Middle frontal gyrus (tissue), 1 donor: ENCODE results near the gene GRIK4.

Source experiments
- DNase-seq: peaks from one replicate; pipeline ENCODE4 v3.0.0-alpha.2; 2015; ENCODE audit warnings: low spot score; ENCODE audit errors: extremely low spot score

Gene GRIK4

GRCh38 chr11:120937501-120937900 lies 426.0 kb downstream of the GRIK4 start:
- no peak for DNase-seq

DNA sequence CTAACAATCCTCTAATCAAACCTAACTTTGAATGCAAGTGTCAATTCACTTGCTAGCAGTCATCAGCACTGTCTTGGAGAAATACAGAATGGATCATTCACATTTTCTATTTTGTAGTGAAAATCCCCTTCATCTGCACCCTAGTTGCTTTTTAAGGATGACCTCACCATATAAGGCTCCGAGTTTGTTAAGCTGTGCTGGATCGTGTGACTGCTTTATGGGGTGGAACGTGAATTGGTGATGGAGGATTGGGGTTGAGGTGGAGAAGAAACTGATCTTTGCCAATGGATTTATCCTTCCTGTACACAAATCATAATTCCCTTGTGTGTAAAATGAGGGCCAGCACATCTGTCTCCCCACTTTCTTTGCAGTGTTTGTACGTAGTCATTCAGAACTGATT lies 426.7 kb downstream of the GRIK4 start:
- no peak for DNase-seq

DNA sequence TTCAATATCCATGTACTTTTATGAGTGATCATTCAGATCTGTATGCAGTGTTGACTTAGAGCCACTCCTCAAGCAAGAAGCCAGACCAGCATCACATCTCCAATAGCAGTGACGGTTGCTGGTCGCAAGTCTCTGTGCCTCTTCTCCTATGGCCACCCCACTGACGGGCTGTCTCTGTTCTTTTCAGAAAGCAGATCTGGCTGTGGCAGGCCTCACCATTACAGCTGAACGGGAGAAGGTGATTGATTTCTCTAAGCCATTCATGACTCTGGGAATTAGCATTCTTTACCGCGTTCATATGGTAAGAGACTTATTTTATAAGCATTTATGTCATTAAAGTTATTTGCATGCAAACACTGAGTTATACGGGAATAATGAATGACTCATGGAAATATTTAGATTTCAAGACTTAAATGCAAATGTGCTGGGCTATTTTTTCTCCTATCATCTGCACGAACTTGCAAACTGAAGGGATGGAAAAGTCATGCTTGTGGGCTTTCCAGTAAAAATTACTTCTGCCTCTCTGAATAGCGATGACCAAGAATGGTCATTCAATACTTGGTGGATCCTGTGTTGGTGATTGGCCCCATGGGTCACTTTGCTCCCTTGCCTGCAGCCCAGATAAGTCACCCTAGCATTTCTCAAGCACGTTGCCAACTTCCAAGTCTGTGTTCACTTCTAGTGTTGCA lies 428.8 kb downstream of the GRIK4 start:
- no peak for DNase-seq

- no peak for DNase-seq
Measured at GRCh38 chr11:120941000-120941399, 429.5 kb downstream of the GRIK4 start.

GRCh38 chr11:120942701-120943100 lies 431.2 kb downstream of the GRIK4 start:
- DNase-seq: no peak

DNA sequence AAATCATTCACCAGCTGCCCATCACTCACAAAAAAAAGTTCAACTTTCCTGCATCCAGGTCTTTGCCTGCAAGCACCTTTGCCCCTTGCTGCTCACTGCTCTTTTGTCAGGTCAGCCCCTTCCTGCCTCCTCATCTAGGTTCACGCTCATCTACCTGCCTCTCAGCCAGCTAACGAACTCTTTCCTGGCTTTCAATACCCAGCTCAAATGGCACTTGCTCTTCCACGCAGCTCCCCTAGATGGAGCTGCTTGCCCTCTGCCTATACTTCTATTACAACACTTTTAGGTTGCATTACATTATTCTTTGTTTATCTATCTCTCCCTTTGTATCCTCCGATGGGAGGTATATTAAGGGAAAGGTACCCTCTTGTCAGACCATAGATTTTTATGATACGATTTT lies 433.5 kb downstream of the GRIK4 start:
- no peak for DNase-seq

DNA sequence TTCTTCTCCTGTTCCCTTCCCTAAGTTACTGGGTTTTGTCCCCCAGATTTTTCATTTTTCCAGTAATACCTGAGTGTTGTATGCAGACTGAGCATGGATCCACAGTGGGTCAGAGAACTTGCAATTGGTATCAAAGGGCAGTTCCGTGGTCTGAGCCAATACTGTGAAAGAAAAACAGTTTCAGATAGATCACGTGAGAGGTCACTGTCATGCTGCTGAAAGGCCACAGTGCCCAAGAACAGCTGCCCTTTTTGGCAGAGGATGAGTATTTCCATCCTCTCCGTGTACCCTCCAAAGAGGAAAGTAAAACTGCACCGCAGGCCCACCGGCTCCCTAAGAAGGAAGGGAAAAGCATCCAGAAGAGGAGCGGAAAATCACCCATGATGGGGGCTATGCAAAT lies 439.3 kb downstream of the GRIK4 start:
- no peak for DNase-seq

- DNase-seq: peak; percentile 57
Measured at GRCh38 chr11:120952461-120953434, 441.2 kb downstream of the GRIK4 start.

- no peak for DNase-seq
Measured at GRCh38 chr11:120954381-120954780, 442.8 kb downstream of the GRIK4 start.

DNA sequence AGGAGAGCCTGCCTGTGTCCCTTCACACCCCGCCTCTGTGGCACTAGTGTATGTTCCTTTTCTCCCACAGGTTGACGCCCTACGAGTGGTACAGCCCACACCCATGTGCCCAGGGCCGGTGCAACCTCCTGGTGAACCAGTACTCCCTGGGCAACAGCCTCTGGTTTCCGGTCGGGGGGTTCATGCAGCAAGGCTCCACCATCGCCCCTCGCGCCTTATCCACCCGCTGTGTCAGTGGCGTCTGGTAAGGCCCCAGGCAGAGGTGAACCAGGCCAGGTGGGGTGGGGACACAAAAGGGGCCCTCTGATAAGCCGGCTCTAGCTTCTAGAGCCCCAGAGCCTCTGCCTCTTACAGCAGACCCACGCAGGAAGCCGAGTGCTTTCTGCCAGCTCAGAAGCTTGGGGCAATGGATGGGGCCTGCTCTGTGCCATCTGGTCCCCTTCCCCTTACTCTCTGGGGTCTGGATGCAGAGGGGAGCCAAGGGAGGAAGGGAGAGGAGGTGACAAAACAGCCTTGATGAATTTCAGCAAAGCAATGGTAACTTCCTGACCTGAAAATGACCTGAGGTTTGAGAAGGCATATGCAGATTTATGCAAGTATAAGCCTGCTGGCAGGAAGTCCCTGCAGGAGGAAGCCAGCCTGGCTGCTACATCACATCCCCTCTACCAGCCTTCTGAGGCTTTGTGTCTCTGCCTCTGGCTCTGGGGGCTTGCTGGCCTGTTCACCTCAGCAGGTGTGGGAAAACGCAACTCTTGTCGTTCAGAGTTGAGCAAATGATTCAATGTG lies 445.4 kb downstream of the GRIK4 start:
- DNase-seq: no peak

DNA sequence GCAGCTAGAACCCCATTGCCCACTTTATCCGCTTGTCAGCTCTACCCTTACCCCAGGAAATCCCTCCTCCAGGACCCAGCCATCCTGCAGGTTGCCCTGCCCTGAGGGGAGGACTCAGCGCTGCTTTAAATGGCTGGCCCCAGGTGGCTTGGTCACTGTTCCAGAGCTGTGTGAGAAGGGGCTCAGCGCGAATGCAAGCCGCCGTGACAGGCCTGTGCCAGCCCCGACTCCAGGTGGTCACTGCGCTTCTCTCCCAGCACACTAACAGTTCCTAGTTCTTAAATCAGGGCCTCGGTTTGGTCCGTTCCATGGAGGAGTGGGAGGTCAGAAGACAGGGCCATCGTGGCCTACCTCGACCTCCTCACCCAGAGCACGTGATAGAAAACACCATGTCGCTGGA lies 446.6 kb downstream of the GRIK4 start:
- no peak for DNase-seq

- no peak for DNase-seq
Measured at GRCh38 chr11:120959189-120959588, 447.6 kb downstream of the GRIK4 start.

- DNase-seq: no peak
Measured at GRCh38 chr11:120964857-120965256, 453.3 kb downstream of the GRIK4 start.

- DNase-seq: no peak
Measured at GRCh38 chr11:120966840-120967239, 455.3 kb downstream of the GRIK4 start.

DNA sequence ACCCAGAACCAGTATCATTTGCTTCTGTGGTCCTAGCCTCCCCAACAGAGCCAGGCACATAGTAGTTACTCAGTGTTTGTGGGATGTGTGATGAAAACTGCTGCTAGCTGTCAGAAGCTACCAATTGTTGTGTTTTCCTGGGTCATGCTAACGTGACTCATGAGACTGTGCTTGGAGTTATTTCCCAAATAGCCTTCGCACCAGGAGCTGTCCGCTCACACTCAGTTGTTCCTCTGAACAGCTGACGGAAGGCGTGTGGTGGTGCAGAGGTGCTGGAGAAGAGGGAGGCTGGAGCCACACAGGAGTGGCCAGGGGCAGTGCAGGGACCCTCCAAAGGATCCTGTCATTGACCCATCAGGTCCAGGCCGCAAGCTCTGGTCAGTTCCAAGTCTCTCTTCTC lies 458.4 kb downstream of the GRIK4 start:
- no peak for DNase-seq

DNA sequence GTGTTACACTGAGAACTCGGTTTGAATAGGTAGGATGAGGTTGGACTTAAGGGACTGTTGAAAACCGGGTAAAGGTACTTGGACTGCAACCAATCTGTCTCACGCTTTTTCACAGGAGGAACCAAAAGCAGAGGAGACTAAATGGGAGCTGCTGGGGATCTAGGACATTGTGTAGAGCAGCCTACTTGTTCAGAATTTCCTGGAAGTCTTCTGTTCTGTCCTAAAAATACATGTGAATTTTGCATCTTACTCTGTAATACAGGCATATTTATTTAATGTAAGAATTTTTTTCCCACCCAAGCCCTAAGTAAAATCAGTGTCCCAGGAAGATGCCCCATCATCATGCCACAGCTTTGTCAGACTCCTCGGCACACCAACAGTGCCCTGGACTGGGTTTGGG lies 460.3 kb downstream of the GRIK4 start:
- no peak for DNase-seq

GRCh38 chr11:120972621-120973020 lies 461.1 kb downstream of the GRIK4 start:
- DNase-seq: no peak

DNA sequence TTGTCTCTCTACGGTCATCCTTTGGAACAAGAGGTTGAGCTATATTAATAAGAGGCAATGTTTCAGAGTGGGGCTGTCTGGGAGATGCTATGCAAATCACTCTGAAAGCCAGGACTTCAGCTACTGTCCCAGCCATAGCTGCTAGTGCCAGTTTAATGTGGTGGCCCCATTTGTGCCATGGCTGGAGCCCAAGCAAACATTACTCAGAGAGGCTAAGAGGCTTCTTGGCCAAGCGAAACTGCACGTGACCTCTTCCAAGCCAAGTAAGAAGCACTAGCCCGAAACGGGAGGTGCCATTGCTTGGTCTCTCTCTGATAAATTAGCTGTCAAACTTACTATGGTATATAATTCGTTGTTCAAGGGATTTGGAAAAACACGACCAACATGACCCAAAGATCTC lies 462.0 kb downstream of the GRIK4 start:
- no peak for DNase-seq

- no peak for DNase-seq
Measured at GRCh38 chr11:120974466-120974865, 462.9 kb downstream of the GRIK4 start.

GRCh38 chr11:120974965-120975364 lies 463.4 kb downstream of the GRIK4 start:
- no peak for DNase-seq

GRCh38 chr11:120977266-120978137 lies 466.0 kb downstream of the GRIK4 start:
- DNase-seq: peak; percentile 49
